B cell (primary cell): Measurements from ENCODE around the gene COA7. TPM values are rescaled to one million over a fixed set of nuclear protein-coding genes. Genes with fewer than 3 reads are reported as not detected.
"Not testable (repeated sequence)": the region's sequence is repeated elsewhere in the genome, so short reads cannot be mapped to it uniquely, and the experiment has no call there.

Source experiments
- ATAC-seq: fragments of 200-7000 bp; cut with Tn5 transposase; one replicate; pipeline ENCODE4 v1.10.0; 2021; ENCODE audit warnings: low read depth, mild to moderate bottlenecking, moderate number of reproducible peaks, moderate library complexity
- CTCF ChIA-PET: fragments of 350-600 bp; sonication (Branson Sonifier 250); formaldehyde crosslinking; loops from one replicate; lab custom pipeline; 2021; ENCODE audit warnings: antibody characterized with exemption, inconsistent platforms; lab: Charles Lee
- POLR2A ChIA-PET: fragments of 350-600 bp; sonication (Branson Sonifier 250); formaldehyde crosslinking; loops from one replicate; lab custom pipeline; 2021; ENCODE audit warnings: antibody characterized with exemption; lab: Charles Lee
- DNase-seq: peaks from one replicate; pipeline ENCODE4 v3.0.0; 2013
- H2AFZ ChIP-seq: 2 replicates; pipeline ENCODE4 v1.6.1; 2012; ENCODE audit warnings: mild to moderate bottlenecking, low read depth, low read length; ENCODE audit not compliant: insufficient read depth, poor library complexity, severe bottlenecking
- H3K27ac ChIP-seq, 2 donors: 1 replicate in 1 of 2; 2 replicates in 1 of 2; pipeline ENCODE4 v1.5.1; 2012 to 2013; ENCODE audit warnings: low read length in 2 of 2, mild to moderate bottlenecking in 2 of 2, moderate library complexity in 1 of 2
- H3K27me3 ChIP-seq, 4 experiments: fragments of 200-600 bp in 1 of 4; sonication (generic) in 1 of 4; replicated peaks in 1 of 4; 1 replicate in 2 of 4; 2 replicates in 2 of 4; pipeline versions ENCODE4 v1.6.1 to v1.7.0; 2013 to 2016; ENCODE audit warnings: low read length in 3 of 4, mild to moderate bottlenecking in 2 of 4, mixed read lengths in 1 of 4, moderate library complexity in 1 of 4; ENCODE audit not compliant: insufficient read depth in 4 of 4, control insufficient read depth in 3 of 4; ENCODE audit errors: control extremely low read depth in 1 of 4
- H3K36me3 ChIP-seq, 2 experiments: replicated peaks in 1 of 2; 1 replicate in 1 of 2; 2 replicates in 1 of 2; pipeline versions ENCODE4 v1.6.1 to v1.7.1; 2013; ENCODE audit warnings: low read length in 1 of 2; ENCODE audit not compliant: insufficient read depth in 2 of 2, control insufficient read depth in 1 of 2; ENCODE audit errors: control extremely low read depth in 1 of 2, extremely low read depth in 1 of 2
- H3K4me1 ChIP-seq, 2 donors: fragments of 200-600 bp in 1 of 2; sonication (generic) in 1 of 2; 1 replicate in 1 of 2; 2 replicates in 1 of 2; pipeline versions ENCODE4 v1.5.1 to v1.6.1; 2013 to 2017; ENCODE audit warnings: low read length in 2 of 2; ENCODE audit not compliant: control insufficient read depth in 2 of 2, insufficient read depth in 2 of 2
- H3K4me2 ChIP-seq: replicated peaks from 2 replicates; pipeline ENCODE3; 2012; ENCODE audit warnings: mild to moderate bottlenecking, low read depth, low read length; ENCODE audit not compliant: poor library complexity, severe bottlenecking
- H3K4me3 ChIP-seq, 5 experiments: fragments of 200-600 bp in 1 of 5; sonication (generic) in 1 of 5; 1 replicate in 3 of 5; 2 replicates in 2 of 5; pipeline versions ENCODE4 v1.5.1 to v1.7.0; 2011 to 2016; ENCODE audit warnings: low read length in 4 of 5, mild to moderate bottlenecking in 4 of 5, low read depth in 2 of 5, control low read depth in 1 of 5, moderate library complexity in 1 of 5; ENCODE audit not compliant: insufficient read depth in 1 of 5; ENCODE audit errors: control extremely low read depth in 1 of 5, extremely low read depth in 1 of 5
- H3K79me2 ChIP-seq: fragments of 200-600 bp; sonication (generic); one replicate; pipeline ENCODE4 v1.6.0; 2016; ENCODE audit warnings: low read length; ENCODE audit not compliant: control insufficient read depth, insufficient read depth
- H3K9ac ChIP-seq: fragments of 200-600 bp; sonication (generic); 2 replicates; pipeline ENCODE4 v1.6.1; 2017; ENCODE audit warnings: mild to moderate bottlenecking, low read length, moderate library complexity
- H3K9me3 ChIP-seq, 3 donors: one replicate each; pipeline versions ENCODE4 v1.6.1 to v1.7.1; 2013; ENCODE audit warnings: low read length in 2 of 3; ENCODE audit not compliant: control insufficient read depth in 2 of 3, insufficient read depth in 1 of 3; ENCODE audit errors: control extremely low read depth in 1 of 3
- H4K20me1 ChIP-seq: 2 replicates; pipeline ENCODE4 v1.6.0; 2012; ENCODE audit warnings: mild to moderate bottlenecking, low read length; ENCODE audit not compliant: insufficient read depth, control insufficient read depth, poor library complexity, severe bottlenecking
- H3K27ac Mint-ChIP-seq: one replicate; pipeline ENCODE4 v1.8.0; 2021; ENCODE audit warnings: mixed read lengths
- H3K27me3 Mint-ChIP-seq: one replicate; pipeline ENCODE4 v1.8.0; 2021; ENCODE audit warnings: mixed read lengths
- H3K4me1 Mint-ChIP-seq: one replicate; pipeline ENCODE4 v1.8.0; 2021; ENCODE audit warnings: mixed read lengths
- H3K4me3 Mint-ChIP-seq: one replicate; pipeline ENCODE4 v1.8.0; 2021; ENCODE audit warnings: mixed read lengths
- H3K9me3 Mint-ChIP-seq: one replicate; pipeline ENCODE4 v1.8.0; 2022; ENCODE audit warnings: mixed read lengths; ENCODE audit not compliant: insufficient read depth
- EZH2 ChIP-seq: IDR thresholded peaks from 2 replicates; pipeline ENCODE4 v1.6.1; 2012; ENCODE audit warnings: borderline replicate concordance, low read depth, mild to moderate bottlenecking, moderate library complexity, low read length; ENCODE audit not compliant: insufficient read depth, poor library complexity, severe bottlenecking
- WGBS: methylation state at CpG from one replicate; pipeline ENCODE4 v1.1.5; 2013; ENCODE audit warnings: missing lambda C conversion rate; ENCODE audit not compliant: insufficient coverage; 5-methylcytosine and 5-hydroxymethylcytosine counted together
- intact Hi-C: fragments of 100-400 bp; cut with micrococcal nuclease; formaldehyde crosslinking; loops from one replicate; pipeline ENCODE4 v1.10.0; 2022
- polyA plus RNA-seq: library from polyadenylated mRNA; depleted of rRNA; stranded (reverse); fragments of >200 nt; gene quantifications from 2 replicates; pipeline ENCODE4 v1.2.3, GENCODE V29; 2012
- total RNA-seq, 2 donors: library from RNA; stranded (reverse); fragments of 120-200 nt in 1 of 2; gene quantifications; 1 replicate in 1 of 2; 2 replicates in 1 of 2; pipeline versions ENCODE4 v1.2.3 to v1.2.4, GENCODE V29; 2013 to 2022
- TF ChIP-seq, protein P1 (sequence below): fragments of 200-600 bp; IDR thresholded peaks from one replicate; pipeline ENCODE4 v1.8.0; 2022; ENCODE audit warnings: antibody characterized with exemption, mild to moderate bottlenecking

COA7 gene
- total and polyA plus RNA-seq, 2 donors (not counting 1 experiment from before 2014, with no cell fraction given) = 1.3 to 11.3 TPM

DNA sequence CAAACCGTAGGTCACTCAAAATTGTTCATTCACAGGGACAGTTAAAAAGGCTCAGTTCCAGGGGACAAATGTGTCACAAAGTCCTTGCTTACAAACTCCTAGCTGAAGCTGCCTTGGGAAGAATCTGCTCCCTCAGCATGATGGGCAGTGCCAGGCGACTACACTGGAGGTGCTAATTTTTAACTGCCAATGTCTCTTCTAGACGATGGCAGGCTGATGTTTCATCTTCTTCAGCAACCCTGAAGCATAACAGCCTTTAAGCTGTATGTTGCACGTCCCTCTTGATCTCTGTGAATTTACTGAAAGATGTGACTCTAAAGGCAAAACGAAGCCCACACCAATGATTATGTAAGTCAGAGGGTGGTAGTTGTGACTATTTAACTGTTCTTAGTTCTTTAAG is 11.3 kb downstream of the COA7 start:
- ATAC-seq (no peak), DNase-seq (no peak)
- Histone ChIP-seq H3K9ac (no peak overlapping the region), H3K27ac (peak overlapping the region in 1 of 2 donors; percentile 39), H4K20me1 (no peaks in the 10 kb centered on the region), H3K36me3 (peaks cover 0 to 24% of the 10 kb centered on the region in 2 experiments), H3K4me3 (no peak overlapping the region), H2AFZ (no peak overlapping the region), H3K79me2 (peaks cover 5% of the 10 kb centered on the region), H3K27me3 (no peaks in the 10 kb centered on the region), H3K4me2 (no peak overlapping the region), H3K4me1 (peaks cover 12 to 18% of the 10 kb centered on the region in 2 donors), H3K9me3 (peaks cover 0 to 10% (median 3%) of the 10 kb centered on the region in 3 donors)
- no peaks in the 10 kb centered on the region for H3K27me3 Mint-ChIP-seq
- TF ChIP-seq, protein P1, sequence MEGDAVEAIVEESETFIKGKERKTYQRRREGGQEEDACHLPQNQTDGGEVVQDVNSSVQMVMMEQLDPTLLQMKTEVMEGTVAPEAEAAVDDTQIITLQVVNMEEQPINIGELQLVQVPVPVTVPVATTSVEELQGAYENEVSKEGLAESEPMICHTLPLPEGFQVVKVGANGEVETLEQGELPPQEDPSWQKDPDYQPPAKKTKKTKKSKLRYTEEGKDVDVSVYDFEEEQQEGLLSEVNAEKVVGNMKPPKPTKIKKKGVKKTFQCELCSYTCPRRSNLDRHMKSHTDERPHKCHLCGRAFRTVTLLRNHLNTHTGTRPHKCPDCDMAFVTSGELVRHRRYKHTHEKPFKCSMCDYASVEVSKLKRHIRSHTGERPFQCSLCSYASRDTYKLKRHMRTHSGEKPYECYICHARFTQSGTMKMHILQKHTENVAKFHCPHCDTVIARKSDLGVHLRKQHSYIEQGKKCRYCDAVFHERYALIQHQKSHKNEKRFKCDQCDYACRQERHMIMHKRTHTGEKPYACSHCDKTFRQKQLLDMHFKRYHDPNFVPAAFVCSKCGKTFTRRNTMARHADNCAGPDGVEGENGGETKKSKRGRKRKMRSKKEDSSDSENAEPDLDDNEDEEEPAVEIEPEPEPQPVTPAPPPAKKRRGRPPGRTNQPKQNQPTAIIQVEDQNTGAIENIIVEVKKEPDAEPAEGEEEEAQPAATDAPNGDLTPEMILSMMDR = no peak
- TF ChIP-seq EZH2 = no peak
- POLR2A ChIA-PET = interaction anchor here (0.5 to 1.2 kb wide), 4 partner anchors 39 to 308 kb away, joined by 5 to 9 read pairs (median 8); partner anchors contain the start of genes SHISAL2A and TUT4
- 100% methylated on average over 2 of the region's 5 CpGs for WGBS
- intact Hi-C loops = loop anchor here (1.0 to 5.0 kb wide), 5 partner anchors 50 to 560 kb away; partner anchors contain the start of gene GPX7
- CTCF ChIA-PET = interaction anchor here (0.7 to 3.4 kb wide), 28 partner anchors 10 to 630 kb away, joined by 3 to 25 read pairs (median 4); partner anchors contain the start of genes CC2D1B, ECHDC2, ORC1 and PRPF38A
- no peaks in the 10 kb centered on the region for H3K9me3 Mint-ChIP-seq
- H3K4me3 Mint-ChIP-seq = no peak overlapping the region
- peaks cover 14% of the 10 kb centered on the region for H3K4me1 Mint-ChIP-seq
- H3K27ac Mint-ChIP-seq = no peak overlapping the region

- Mint-ChIP-seq H3K4me1 (peaks cover 14% of the 10 kb centered on the region), H3K4me3 (peak overlapping the region; percentile 4), H3K27ac (peak overlapping the region; percentile 46)
- not testable (repeated sequence) for H3K9me3 Mint-ChIP-seq, H3K9ac ChIP-seq, H3K27me3 ChIP-seq, H3K79me2 ChIP-seq, H3K27me3 Mint-ChIP-seq, H3K9me3 ChIP-seq, H4K20me1 ChIP-seq, H3K4me3 ChIP-seq
- ATAC-seq (peak; percentile 97), DNase-seq (peak; percentile 84)
- intact Hi-C loops = loop anchor here (1.0 to 5.0 kb wide), 5 partner anchors 49 to 559 kb away; partner anchors contain the start of gene GPX7
- Histone ChIP-seq H2AFZ (peak overlapping the region; percentile 54), H3K36me3 (peaks cover 0 to 22% of the 10 kb centered on the region in 2 experiments), H3K4me2 (peak overlapping the region; percentile 51), H3K27ac (peak overlapping the region in 1 of 2 donors; percentile 41), H3K4me1 (peaks cover 12 to 18% of the 10 kb centered on the region in 2 donors)
- ChIA-PET CTCF (interaction anchor here (0.6 to 3.4 kb wide), 34 partner anchors 10 to 629 kb away, joined by 3 to 25 read pairs (median 4); partner anchors contain the start of genes CC2D1B, ECHDC2, ORC1 and PRPF38A), POLR2A (interaction anchor here (0.5 to 1.2 kb wide), 5 partner anchors 39 to 307 kb away, joined by 3 to 9 read pairs (median 7); partner anchors contain the start of genes SHISAL2A and TUT4)
- TF ChIP-seq, protein P1 = peak; percentile 90
- WGBS = 47% methylated on average over 10 of the region's 17 CpGs
Observed at GRCh38 chr1:52686261-52686751, 11.8 kb downstream of the COA7 start.
